HL-60 (cell line): Measurements from ENCODE around the gene RABGAP1L.

Source experiments
- DNase-seq, 2 experiments: peaks; one replicate each; pipeline ENCODE4 v3.0.0-alpha.2; 2010 to 2020; ENCODE audit warnings: low read depth in 1 of 2, low spot score in 1 of 2
- H3K27ac ChIP-seq: fragments of 250-450 bp; sonication (Bioruptor Pico); replicated peaks from 2 replicates; pipeline ENCODE4 v1.5.1; 2020; ENCODE audit warnings: mild to moderate bottlenecking, moderate library complexity
- H3K27me3 ChIP-seq: fragments of 250-450 bp; sonication (Bioruptor Pico); 2 replicates; pipeline ENCODE4 v1.5.1; 2021; ENCODE audit warnings: mild to moderate bottlenecking, moderate library complexity; ENCODE audit not compliant: insufficient read depth, poor library complexity, severe bottlenecking
- H3K4me3 ChIP-seq: replicated peaks from 2 replicates; pipeline ENCODE4 v1.5.1; 2011; ENCODE audit warnings: mild to moderate bottlenecking, control low read depth, low read length; ENCODE audit not compliant: insufficient read depth
- CTCF ChIP-seq: IDR thresholded peaks from one replicate; pipeline ENCODE4 v1.5.1; 2011; ENCODE audit warnings: low read length, control low read depth, inconsistent platforms; ENCODE audit not compliant: insufficient read depth
- GABPA ChIP-seq: IDR thresholded peaks from 2 replicates; pipeline ENCODE4 v1.6.1; 2012; ENCODE audit warnings: low read depth
- POLR2AphosphoS5 ChIP-seq: IDR thresholded peaks from 2 replicates; pipeline ENCODE4 v1.6.1; 2012; ENCODE audit warnings: low read depth
- REST ChIP-seq: IDR thresholded peaks from 2 replicates; pipeline ENCODE4 v1.6.1; 2012; ENCODE audit warnings: low read depth; ENCODE audit not compliant: insufficient replicate concordance
- SPI1 ChIP-seq: IDR thresholded peaks from 2 replicates; pipeline ENCODE4 v1.6.1; 2012; ENCODE audit warnings: low read depth, mild to moderate bottlenecking, borderline replicate concordance

The RABGAP1L gene

GRCh38 chr1:174825127-174825526, 665.8 kb downstream of the RABGAP1L start:
- no peak for DNase-seq
- H3K27ac ChIP-seq, result no peak overlapping the region
- TF ChIP-seq GABPA (no peak), CTCF (no peak)

GRCh38 chr1:174825806-174826205, 666.5 kb downstream of the RABGAP1L start:
- DNase-seq, result no peak
- Histone ChIP-seq H3K27ac (no peak overlapping the region), H3K4me3 (no peak overlapping the region), H3K27me3 (no peaks in the 10 kb centered on the region)
- no peak for TF ChIP-seq CTCF
- no peak for TF ChIP-seq POLR2AphosphoS5
- TF ChIP-seq GABPA, result no peak
- no peak for TF ChIP-seq SPI1
- no peak for TF ChIP-seq REST

More at GRCh38 chr1:174825127-174825526, 665.8 kb downstream of the RABGAP1L start:
- Histone ChIP-seq H3K27me3 (no peaks in the 10 kb centered on the region), H3K4me3 (no peak overlapping the region)

- TF ChIP-seq REST (no peak), GABPA (no peak), SPI1 (no peak), CTCF (no peak), POLR2AphosphoS5 (no peak)
- H3K27me3 ChIP-seq, result no peaks in the 10 kb centered on the region
- no peak overlapping the region for H3K4me3 ChIP-seq
- no peak for DNase-seq
- no peak overlapping the region for H3K27ac ChIP-seq
These were observed 668.9 kb downstream of the RABGAP1L start for GRCh38 chr1:174828264-174828663.

- H3K27me3 ChIP-seq, result no peaks in the 10 kb centered on the region
- DNase-seq, result no peak
- H3K27ac ChIP-seq, result no peak overlapping the region
- no peak overlapping the region for H3K4me3 ChIP-seq
- TF ChIP-seq CTCF (no peak), POLR2AphosphoS5 (no peak), REST (no peak), GABPA (no peak), SPI1 (no peak)
These were observed 670.7 kb downstream of the RABGAP1L start for GRCh38 chr1:174829990-174830389.
